SK-N-SH treated with all-trans-retinoic acid at 6 μM for 48 hours (cell line): Measurements from ENCODE around the gene NUDT4B.
"Not testable (repeated sequence)": the region's sequence is repeated elsewhere in the genome, so short reads cannot be mapped to it uniquely, and the experiment has no call there.

Experiments
- CSDC2 ChIP-seq: fragments of 250-450 bp; sonication (Bioruptor Pico); IDR thresholded peaks from 2 replicates; pipeline ENCODE4 v1.5.0; 2020; ENCODE audit warnings: mild to moderate bottlenecking, moderate library complexity
- ISL1 ChIP-seq: fragments of 250-450 bp; sonication (Bioruptor Pico); IDR thresholded peaks from 2 replicates; pipeline ENCODE4 v2.1.2; 2022; ENCODE audit warnings: mild to moderate bottlenecking, moderate library complexity
- PPARA ChIP-seq: fragments of 250-450 bp; sonication (Bioruptor Pico); IDR thresholded peaks from 2 replicates; pipeline ENCODE4 v1.5.0; 2020; ENCODE audit warnings: mild to moderate bottlenecking, borderline replicate concordance
- SNAI2 ChIP-seq: fragments of 250-450 bp; sonication (Bioruptor Pico); IDR thresholded peaks from 2 replicates; pipeline ENCODE4 v1.5.0; 2020; ENCODE audit warnings: mild to moderate bottlenecking, moderate library complexity
- TCF4 ChIP-seq: fragments of 250-450 bp; sonication (Bioruptor Pico); IDR thresholded peaks from 2 replicates; pipeline ENCODE4 v1.8.0; 2021; ENCODE audit warnings: mild to moderate bottlenecking, moderate library complexity, borderline replicate concordance
- ZNF8 ChIP-seq: fragments of 450-650 bp; formaldehyde crosslinking; IDR thresholded peaks from 2 replicates; pipeline ENCODE4 v1.5.0; 2020; ENCODE audit warnings: mild to moderate bottlenecking, moderate library complexity
- TF ChIP-seq, protein P1 (sequence below): fragments of 250-450 bp; sonication (Bioruptor Pico); IDR thresholded peaks from 2 replicates; pipeline ENCODE4 v1.5.1; 2020; ENCODE audit warnings: low read depth, mild to moderate bottlenecking, moderate library complexity

DNA sequence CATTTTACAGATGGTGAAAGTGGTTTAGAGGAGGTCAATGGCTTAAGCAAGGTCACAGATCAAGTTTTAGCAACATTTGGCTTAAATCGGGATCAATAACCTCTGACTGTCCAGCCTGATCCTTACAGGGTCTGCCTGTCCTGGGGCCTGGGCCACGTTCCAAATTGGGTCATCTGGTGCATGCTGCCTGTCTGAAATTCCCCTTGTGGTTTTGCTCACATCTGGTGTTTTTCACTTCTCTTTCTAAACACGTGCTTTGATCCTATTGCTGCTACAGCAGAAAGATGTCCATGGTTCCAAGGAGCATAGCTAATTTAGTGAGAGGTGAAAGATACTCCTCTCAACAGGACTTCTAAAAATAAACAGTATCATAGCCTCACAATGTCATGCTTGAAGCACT lies 19.4 kb upstream of the NUDT4B start:
- TF ChIP-seq PPARA (CRISPR knock-in tag); ISL1 (CRISPR knock-in tag); CSDC2 (CRISPR knock-in tag); SNAI2 (CRISPR knock-in tag); ZNF8; TCF4: not testable (repeated sequence)
- TF ChIP-seq, protein P1, sequence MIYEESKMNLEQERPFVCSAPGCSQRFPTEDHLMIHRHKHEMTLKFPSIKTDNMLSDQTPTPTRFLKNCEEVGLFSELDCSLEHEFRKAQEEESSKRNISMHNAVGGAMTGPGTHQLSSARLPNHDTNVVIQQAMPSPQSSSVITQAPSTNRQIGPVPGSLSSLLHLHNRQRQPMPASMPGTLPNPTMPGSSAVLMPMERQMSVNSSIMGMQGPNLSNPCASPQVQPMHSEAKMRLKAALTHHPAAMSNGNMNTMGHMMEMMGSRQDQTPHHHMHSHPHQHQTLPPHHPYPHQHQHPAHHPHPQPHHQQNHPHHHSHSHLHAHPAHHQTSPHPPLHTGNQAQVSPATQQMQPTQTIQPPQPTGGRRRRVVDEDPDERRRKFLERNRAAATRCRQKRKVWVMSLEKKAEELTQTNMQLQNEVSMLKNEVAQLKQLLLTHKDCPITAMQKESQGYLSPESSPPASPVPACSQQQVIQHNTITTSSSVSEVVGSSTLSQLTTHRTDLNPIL (CRISPR knock-in tag), result not testable (repeated sequence)
